HG03066 (cell line): Measurements from ENCODE around the gene CCDC71.

ENCODE experiments used
- ATAC-seq: cut with Tn5 transposase; IDR thresholded peaks from one replicate; pipeline ENCODE4 v1.9.1; 2021; ENCODE audit warnings: low read depth; ENCODE audit not compliant: unreplicated experiment

The CCDC71 gene

GRCh38 chr3:49165771-49166751 lies at the start of gene CCDC71:
CCDC71 (minus strand) TSS chr3:49166331; CDS start chr3:49164208, 2,123 bp downstream.
- peak; percentile 46 for ATAC-seq

- no peak for ATAC-seq
These were observed 47.9 kb upstream of the CCDC71 start for GRCh38 chr3:49213998-49214397.

- no peak for ATAC-seq
These were observed 47.4 kb upstream of the CCDC71 start for GRCh38 chr3:49213541-49213943.

- ATAC-seq = no peak
These were observed 33.8 kb upstream of the CCDC71 start for GRCh38 chr3:49199900-49200281.

- ATAC-seq = no peak
These were observed 33.2 kb upstream of the CCDC71 start for GRCh38 chr3:49199239-49199899.

- no peak for ATAC-seq
These were observed 32.6 kb upstream of the CCDC71 start for GRCh38 chr3:49198611-49199230.

GRCh38 chr3:49198161-49198560 lies 32.0 kb upstream of the CCDC71 start:
- no peak for ATAC-seq

GRCh38 chr3:49191741-49192140 lies 25.6 kb upstream of the CCDC71 start:
- ATAC-seq = no peak

GRCh38 chr3:49183873-49184272 lies 17.7 kb upstream of the CCDC71 start:
- ATAC-seq = no peak

GRCh38 chr3:49182682-49183081 lies 16.6 kb upstream of the CCDC71 start:
- no peak for ATAC-seq

- ATAC-seq = no peak
These were observed 15.2 kb upstream of the CCDC71 start for GRCh38 chr3:49181351-49181750.

- ATAC-seq = no peak
These were observed 14.0 kb upstream of the CCDC71 start for GRCh38 chr3:49180116-49180515.

- ATAC-seq = no peak
These were observed 10.9 kb upstream of the CCDC71 start for GRCh38 chr3:49177073-49177472.

GRCh38 chr3:49175530-49175929 lies 9.4 kb upstream of the CCDC71 start:
- ATAC-seq = no peak

GRCh38 chr3:49174397-49174985 lies 8.4 kb upstream of the CCDC71 start:
- no peak for ATAC-seq

- no peak for ATAC-seq
These were observed 7.7 kb upstream of the CCDC71 start for GRCh38 chr3:49173792-49174170.

GRCh38 chr3:49173116-49173791 lies 7.1 kb upstream of the CCDC71 start:
- no peak for ATAC-seq

GRCh38 chr3:49172551-49173041 lies 6.5 kb upstream of the CCDC71 start:
- ATAC-seq = no peak

GRCh38 chr3:49171775-49172500 lies 5.8 kb upstream of the CCDC71 start:
- no peak for ATAC-seq
